ENCODE data around the gene TECPR2. TPM values are rescaled to one million over a fixed set of nuclear protein-coding genes. Genes with fewer than 3 reads are reported as not detected.

TECPR2 gene
- total and polyA plus RNA-seq, 2 of the 13 experiments (the other 11 are each of a cell fraction or from before 2014, with no cell fraction given): 3.5 to 5.7 TPM

DNA sequence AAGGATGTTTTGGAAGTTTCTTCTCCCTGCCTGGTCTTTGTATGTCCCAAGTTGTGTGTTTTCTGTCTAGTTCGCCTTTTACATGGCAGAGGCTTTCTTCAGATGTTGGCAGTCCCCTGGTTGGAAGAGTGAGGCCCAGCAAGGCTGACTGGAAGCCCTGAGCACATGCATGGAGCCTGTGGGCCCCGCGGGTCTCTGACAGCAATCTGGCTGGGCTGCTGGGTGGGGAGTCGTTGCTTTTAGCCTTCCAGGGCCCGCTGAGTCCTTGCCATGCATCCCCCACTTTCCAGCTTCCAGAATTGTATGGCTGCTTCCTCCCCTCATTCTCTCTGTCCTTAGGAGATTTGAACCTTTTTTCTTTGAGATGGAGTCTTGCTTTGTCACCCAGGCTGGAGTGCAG, 121.6 kb downstream of the TECPR2 start:
- FAIRE-seq (no peak), ATAC-seq (no peak), DNase-seq (ENCODE audit: low spot score) (no peak)
- no peaks in the 10 kb centered on the region for H3K9me3 ChIP-seq (ENCODE audit: low read length)
- peaks cover 29% of the 10 kb centered on the region for H3K4me1 ChIP-seq (ENCODE audit: insufficient read depth, low read length)
- intact Hi-C loops (cut with micrococcal nuclease; ENCODE audit: unreplicated experiment): no loop called here
- CTCF ChIA-PET (ENCODE audit: low intra/inter-chr PET ratio, low total read pairs): no interaction called here
- in situ Hi-C loops (cut with HindIII; ENCODE audit: extremely low pct_ligation_motif_present, low pct_unique_long_range_greater_than_20kb): no loop called here
- no peak overlapping the region for H3K4me3 ChIP-seq (replicated peaks in 1 of 3; ENCODE audit: insufficient read depth in 1 of 3, low read depth in 2 of 3, low read length in 3 of 3)
- no peaks in the 10 kb centered on the region for H3K79me2 ChIP-seq (ENCODE audit: insufficient read depth, low read length)
- H3K27ac ChIP-seq (ENCODE audit: extremely low read length, insufficient read depth, low read length): no peak overlapping the region
- no TSS peak for BruUV-seq (replicated peaks)
- no peak overlapping the region for H3K9ac ChIP-seq (ENCODE audit: insufficient read depth, low read depth, low read length)
- TF ChIP-seq ATF7-NPFF (CRISPR knock-in tag; IDR thresholded peaks at IDR 0.05; ENCODE audit: low read depth): no peak
- TF ChIP-seq NFE2 (CRISPR knock-in tag; IDR thresholded peaks at IDR 0.05): no peak
- no peak for TF ChIP-seq ZNF713 (CRISPR knock-in tag; IDR thresholded peaks at IDR 0.05)
- no peak for TF ChIP-seq ZFP36 (IDR thresholded peaks at IDR 0.05; ENCODE audit: borderline replicate concordance, low read depth, low read length, partially characterized antibody)
- TF ChIP-seq CHD4 (IDR thresholded peaks at IDR 0.05; ENCODE audit: borderline replicate concordance, low read length): no peak
- POLR2A ChIA-PET: no interaction called here
- 100% methylated on average over 3 of the region's 5 CpGs for WGBS (ENCODE audit: low lambda C conversion rate)
- H3K27me3 ChIP-seq (ENCODE audit: control insufficient read depth in 1 of 2, insufficient read depth in 2 of 2, low read length in 2 of 2): no peaks in the 10 kb centered on the region
- no peak overlapping the region for H3K4me2 ChIP-seq (ENCODE audit: low read depth, low read length)
- H2AFZ ChIP-seq (ENCODE audit: low read length): no peak overlapping the region
- no peaks in the 10 kb centered on the region for H4K20me1 ChIP-seq (ENCODE audit: insufficient read depth, low read length)
- no peaks in the 10 kb centered on the region for H3K36me3 ChIP-seq (replicated peaks in 1 of 2; ENCODE audit: control insufficient read depth in 1 of 2, insufficient read depth in 2 of 2, low read length in 2 of 2)

GRCh38 chr14:102485693-102486512, 123.2 kb downstream of the TECPR2 start:
- Histone ChIP-seq H3K79me2 (ENCODE audit: insufficient read depth, low read length) (no peaks in the 10 kb centered on the region), H3K36me3 (replicated peaks in 1 of 2; ENCODE audit: control insufficient read depth in 1 of 2, insufficient read depth in 2 of 2, low read length in 2 of 2) (no peaks in the 10 kb centered on the region), H4K20me1 (ENCODE audit: insufficient read depth, low read length) (no peaks in the 10 kb centered on the region), H3K27me3 (ENCODE audit: control insufficient read depth in 1 of 2, insufficient read depth in 2 of 2, low read length in 2 of 2) (no peaks in the 10 kb centered on the region), H3K4me1 (ENCODE audit: insufficient read depth, low read length) (peaks cover 17% of the 10 kb centered on the region), H3K27ac (ENCODE audit: extremely low read length, insufficient read depth, low read length) (no peak overlapping the region), H3K4me2 (ENCODE audit: low read depth, low read length) (no peak overlapping the region), H3K4me3 (replicated peaks in 1 of 3; ENCODE audit: insufficient read depth in 1 of 3, low read depth in 2 of 3, low read length in 3 of 3) (no peak overlapping the region), H3K9me3 (ENCODE audit: low read length) (no peaks in the 10 kb centered on the region), H3K9ac (ENCODE audit: insufficient read depth, low read depth, low read length) (no peak overlapping the region), H2AFZ (ENCODE audit: low read length) (no peak overlapping the region)
- DNase-seq (ENCODE audit: low spot score) (no peak), ATAC-seq (no peak), FAIRE-seq (no peak)
- ChIA-PET POLR2A (no interaction called here), CTCF (ENCODE audit: low intra/inter-chr PET ratio, low total read pairs) (no interaction called here)
- in situ Hi-C loops (cut with HindIII; ENCODE audit: extremely low pct_ligation_motif_present, low pct_unique_long_range_greater_than_20kb): no loop called here
- BruUV-seq (replicated peaks): no TSS peak
- no peak for TF ChIP-seq HNF4A (CRISPR knock-in tag; IDR thresholded peaks at IDR 0.05)
- TF ChIP-seq ZNF564 (CRISPR knock-in tag; IDR thresholded peaks at IDR 0.05): no peak
- no peak for TF ChIP-seq ZBTB26 (CRISPR knock-in tag; IDR thresholded peaks at IDR 0.05; ENCODE audit: borderline replicate concordance)
- no peak for TF ChIP-seq NCOA5 (CRISPR knock-in tag; IDR thresholded peaks at IDR 0.05)
- no peak for TF ChIP-seq MIXL1 (CRISPR knock-in tag; IDR thresholded peaks at IDR 0.05)
- TF ChIP-seq ZNF501 (CRISPR knock-in tag; IDR thresholded peaks at IDR 0.05): no peak
- TF ChIP-seq ZNF136 (CRISPR knock-in tag; IDR thresholded peaks at IDR 0.05; ENCODE audit: low read depth): no peak
- TF ChIP-seq ZNF234 (CRISPR knock-in tag; conservative IDR thresholded peaks at IDR 0.05): no peak
- TF ChIP-seq MLLT10 (CRISPR knock-in tag; IDR thresholded peaks at IDR 0.05): no peak
- TF ChIP-seq, protein P1, sequence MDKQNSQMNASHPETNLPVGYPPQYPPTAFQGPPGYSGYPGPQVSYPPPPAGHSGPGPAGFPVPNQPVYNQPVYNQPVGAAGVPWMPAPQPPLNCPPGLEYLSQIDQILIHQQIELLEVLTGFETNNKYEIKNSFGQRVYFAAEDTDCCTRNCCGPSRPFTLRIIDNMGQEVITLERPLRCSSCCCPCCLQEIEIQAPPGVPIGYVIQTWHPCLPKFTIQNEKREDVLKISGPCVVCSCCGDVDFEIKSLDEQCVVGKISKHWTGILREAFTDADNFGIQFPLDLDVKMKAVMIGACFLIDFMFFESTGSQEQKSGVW (CRISPR knock-in tag; IDR thresholded peaks at IDR 0.05; ENCODE audit: borderline replicate concordance): no peak
- no peak for TF ChIP-seq BORCS8-MEF2B (CRISPR knock-in tag; IDR thresholded peaks at IDR 0.05)
- no peak for TF ChIP-seq ZKSCAN5 (CRISPR knock-in tag; IDR thresholded peaks at IDR 0.05)
- TF ChIP-seq POGZ (CRISPR knock-in tag; IDR thresholded peaks at IDR 0.05): no peak
- no peak for TF ChIP-seq SMARCE1 (IDR thresholded peaks at IDR 0.05; ENCODE audit: borderline replicate concordance)
- TF ChIP-seq BRD4 (CRISPR knock-in tag; IDR thresholded peaks at IDR 0.05): no peak
- 94% methylated on average over 8 of the region's 11 CpGs for WGBS (ENCODE audit: low lambda C conversion rate)
- intact Hi-C loops (cut with micrococcal nuclease; ENCODE audit: unreplicated experiment): no loop called here
